Small intestine (tissue), 7 donors: ENCODE measurements around the gene HDAC4. TPM values are rescaled to one million over a fixed set of nuclear protein-coding genes. Genes with fewer than 3 reads are reported as not detected.
"Not testable (repeated sequence)": the region's sequence is repeated elsewhere in the genome, so short reads cannot be mapped to it uniquely, and the experiment has no call there.

ENCODE experiments used
- DNase-seq, 2 donors: peaks; one replicate each; pipeline versions ENCODE4 v3.0.0 to v3.0.0-alpha.2; 2013
- FAIRE-seq: peaks from 2 replicates; lab custom pipeline; 2012; peaks lifted over from hg19 to GRCh38; lab: Jason Lieb, UNC
- H3K27ac ChIP-seq, 3 donors: one replicate each; pipeline ENCODE4 v1.5.1; 2013; ENCODE audit warnings: low read length in 2 of 3, mild to moderate bottlenecking in 2 of 3, control low read depth in 1 of 3, inconsistent platforms in 1 of 3, low read depth in 1 of 3, moderate library complexity in 1 of 3
- H3K27me3 ChIP-seq, 3 donors: one replicate each; pipeline ENCODE4 v1.6.1; 2013; ENCODE audit warnings: low read length in 3 of 3, inconsistent platforms in 1 of 3; ENCODE audit not compliant: control insufficient read depth in 3 of 3, insufficient read depth in 3 of 3
- H3K36me3 ChIP-seq, 3 donors: one replicate each; pipeline ENCODE4 v1.6.1; 2013; ENCODE audit warnings: low read length in 3 of 3, inconsistent platforms in 1 of 3, low read depth in 1 of 3, mild to moderate bottlenecking in 1 of 3, moderate library complexity in 1 of 3; ENCODE audit not compliant: control insufficient read depth in 3 of 3, insufficient read depth in 2 of 3
- H3K4me1 ChIP-seq, 3 donors: one replicate each; pipeline ENCODE4 v1.6.1; 2013; ENCODE audit warnings: low read length in 2 of 3, inconsistent platforms in 1 of 3, low read depth in 1 of 3, mild to moderate bottlenecking in 1 of 3, moderate library complexity in 1 of 3; ENCODE audit not compliant: control insufficient read depth in 3 of 3, insufficient read depth in 2 of 3
- H3K4me3 ChIP-seq, 3 donors: one replicate each; pipeline ENCODE4 v1.5.1; 2013; ENCODE audit warnings: low read length in 3 of 3, control low read depth in 1 of 3, inconsistent platforms in 1 of 3, low read depth in 1 of 3, mild to moderate bottlenecking in 1 of 3, moderate library complexity in 1 of 3
- H3K9me3 ChIP-seq, 2 donors: one replicate each; pipeline ENCODE4 v1.6.1; 2013; ENCODE audit warnings: low read depth in 1 of 2, low read length in 1 of 2; ENCODE audit not compliant: control insufficient read depth in 2 of 2, insufficient read depth in 1 of 2
- WGBS, 3 donors: extraction: QIAGEN DNeasy Blood & Tissue Kit; methylation state at CpG; one replicate each; pipeline ENCODE4 v1.1.7; 2013; 5-methylcytosine and 5-hydroxymethylcytosine counted together
- polyA plus RNA-seq, 4 donors: library from polyadenylated mRNA; stranded (reverse) in 3 of 4; unstranded in 1 of 4; fragments of 200-250 nt in 3 of 4; fragments of 120-200 nt in 1 of 4; gene quantifications; one replicate each; pipeline versions ENCODE4 v1.2.1 to v1.2.3, GENCODE V29; 2013
- donor health status: healthy with polysubstance abuse.
- donor health status: control.
- donor health status: control.
- donor health status: Bipolar disorder and iron deficiency.
- donor health status: healthy.

Gene HDAC4
- polyA plus RNA-seq, 4 donors: 3.1 to 11.3 (median 5.9) TPM

DNA sequence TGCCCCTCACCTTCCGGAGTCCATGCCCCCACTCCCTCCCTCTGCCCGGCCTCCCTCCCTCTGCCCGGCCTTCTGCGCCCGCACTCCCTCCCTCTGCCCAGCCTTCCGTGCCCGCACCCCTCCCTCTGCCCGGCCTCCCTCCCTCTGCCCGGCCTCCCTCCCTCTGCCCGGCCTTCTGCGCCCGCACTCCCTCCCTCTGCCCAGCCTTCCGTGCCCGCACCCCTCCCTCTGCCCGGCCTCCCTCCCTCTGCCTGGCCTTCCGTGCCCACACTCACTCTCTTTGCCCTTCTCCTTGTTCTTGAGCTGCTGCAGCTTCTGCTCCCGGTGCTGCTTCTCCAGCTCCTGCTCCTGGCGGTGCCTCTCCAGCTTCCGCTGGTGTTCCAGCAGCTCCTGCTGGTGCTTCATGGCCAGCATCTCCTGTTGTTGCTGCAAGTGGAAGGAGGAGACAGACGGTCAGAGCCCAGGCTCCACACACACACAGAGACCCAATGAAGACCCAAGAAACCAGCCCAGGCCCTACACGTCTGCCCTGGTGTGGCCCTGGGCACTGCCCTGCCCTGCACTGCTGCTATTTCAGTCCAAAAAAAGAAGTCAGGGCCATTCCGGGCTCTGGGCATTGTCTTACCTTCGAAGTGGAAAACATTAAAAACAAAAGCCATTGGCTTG, 224.5 kb downstream of the HDAC4 start:
- Histone ChIP-seq H3K9me3 (peaks cover 0 to 17% of the 10 kb centered on the region in 2 donors), H3K36me3 (peaks cover 2 to 50% (median 6%) of the 10 kb centered on the region in 3 donors)
- H3K27me3 ChIP-seq, FAIRE-seq, H3K27ac ChIP-seq, DNase-seq, H3K4me3 ChIP-seq, H3K4me1 ChIP-seq: not testable (repeated sequence)
- 89 to 98% (median 94%) methylated on average over 17 to 23 of the region's 23 CpGs for WGBS, 3 donors

DNA sequence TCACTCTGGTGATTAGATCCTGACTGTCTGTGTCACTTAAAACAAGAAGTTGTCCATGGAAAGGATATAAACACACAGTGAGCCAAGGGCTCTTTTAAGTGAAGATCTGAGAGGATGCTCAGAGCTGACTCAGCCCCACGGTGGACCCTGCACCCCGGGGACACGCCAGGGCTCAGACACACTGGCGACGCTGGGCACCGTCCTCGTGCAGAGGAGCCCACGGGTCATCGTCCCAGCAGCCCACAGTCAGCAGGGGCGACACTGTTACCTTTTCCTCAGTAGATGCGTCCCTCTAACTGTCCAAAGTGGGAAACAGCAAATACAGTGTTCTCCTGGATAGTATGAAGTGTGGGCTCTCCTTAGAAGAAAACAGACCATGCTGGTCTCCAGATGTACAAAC, 225.6 kb downstream of the HDAC4 start:
- FAIRE-seq: no peak
- Histone ChIP-seq H3K27ac (no peak overlapping the region), H3K9me3 (peaks cover 0 to 24% of the 10 kb centered on the region in 2 donors), H3K4me1 (no peaks in the 10 kb centered on the region), H3K27me3 (no peaks in the 10 kb centered on the region), H3K36me3 (peaks cover 2 to 44% (median 2%) of the 10 kb centered on the region in 3 donors), H3K4me3 (no peak overlapping the region)
- 97% methylated on average over 11 of the region's 11 CpGs for WGBS, 3 donors
- DNase-seq: no peak

DNA sequence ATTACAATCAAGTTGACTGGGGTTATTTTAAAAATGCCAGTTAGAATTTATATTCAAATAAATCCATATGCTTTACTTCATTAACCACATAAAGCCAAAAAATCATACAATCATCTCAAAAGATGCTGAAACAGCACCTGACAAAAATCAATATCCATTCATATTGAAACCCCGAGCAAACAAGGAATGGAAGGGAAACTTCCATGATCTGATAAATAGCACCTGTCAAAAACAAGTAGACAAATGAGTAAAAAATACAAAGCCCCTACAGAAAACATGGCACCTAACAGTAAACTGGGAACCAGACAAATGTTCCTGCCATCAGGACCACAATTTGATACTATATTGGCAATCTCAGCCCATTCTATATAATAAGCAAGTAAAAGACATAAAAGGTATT, 227.5 kb downstream of the HDAC4 start:
- WGBS, 3 donors: 83 to 91% (median 91%) methylated on average over 1 of the region's 1 CpG
- Histone ChIP-seq H3K4me3 (no peak overlapping the region), H3K27me3 (no peaks in the 10 kb centered on the region), H3K27ac (no peak overlapping the region), H3K4me1 (no peaks in the 10 kb centered on the region), H3K9me3 (peaks cover 0 to 24% of the 10 kb centered on the region in 2 donors), H3K36me3 (peaks cover 2 to 37% (median 2%) of the 10 kb centered on the region in 3 donors)
- no peak for FAIRE-seq
- DNase-seq: no peak

DNA sequence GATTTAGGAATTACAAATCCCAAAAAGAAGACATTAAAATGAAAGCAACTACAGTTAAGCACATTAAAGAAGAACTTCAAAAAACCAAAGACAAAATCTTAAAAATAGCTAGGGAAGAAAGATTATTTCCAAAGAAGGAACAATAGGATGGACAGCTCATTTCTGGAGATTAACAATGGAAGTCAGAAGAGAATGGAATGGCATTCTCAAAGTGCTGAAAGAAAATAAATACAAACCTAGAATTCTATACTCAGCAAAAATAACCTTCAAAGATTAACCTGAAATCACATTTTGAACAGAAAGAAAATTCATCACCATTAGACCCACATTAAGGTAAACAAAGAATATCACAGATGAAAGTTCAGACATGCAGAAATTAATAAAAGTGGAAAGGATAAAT, 229.2 kb downstream of the HDAC4 start:
- Histone ChIP-seq H3K9me3 (peaks cover 0 to 15% of the 10 kb centered on the region in 2 donors), H3K36me3 (peaks cover 0 to 35% (median 2%) of the 10 kb centered on the region in 3 donors), H3K4me1 (no peaks in the 10 kb centered on the region), H3K27ac (no peak overlapping the region), H3K4me3 (no peak overlapping the region), H3K27me3 (no peaks in the 10 kb centered on the region)
- DNase-seq (no peak), FAIRE-seq (no peak)

DNA sequence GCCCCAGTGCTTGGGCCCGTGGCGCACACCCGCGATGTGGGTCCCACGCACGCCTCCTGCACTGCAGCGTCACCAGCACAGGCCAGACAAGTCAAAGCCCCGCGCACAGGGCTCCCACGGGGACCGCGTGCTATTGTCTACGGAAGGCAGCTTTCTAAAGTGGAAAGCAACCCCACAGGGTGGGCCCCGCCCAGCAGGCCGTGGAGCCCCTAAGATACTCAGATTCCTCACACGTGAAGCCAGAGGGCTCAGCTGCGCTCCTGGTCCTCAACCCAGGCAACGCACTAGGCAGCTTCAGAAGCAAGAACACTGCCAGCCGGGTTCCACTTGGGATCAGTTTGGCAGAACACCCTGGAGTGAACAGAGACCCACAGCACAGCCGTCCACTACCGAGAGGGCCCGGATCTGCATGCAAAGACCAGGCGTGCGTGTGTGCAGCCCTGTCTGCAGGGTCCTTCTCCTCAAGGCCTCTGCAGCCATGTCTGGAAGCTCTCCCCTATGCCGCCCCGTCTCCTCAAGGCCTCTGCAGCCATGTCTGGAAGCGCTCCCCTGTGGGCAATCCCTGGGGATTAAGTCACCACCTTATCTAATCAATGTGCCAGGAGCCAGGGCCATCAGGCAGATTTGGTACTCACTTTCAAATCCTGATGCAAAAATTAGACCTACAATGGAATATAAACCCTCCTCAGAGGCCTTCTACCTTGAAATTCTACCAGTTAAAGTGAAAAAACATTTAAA, 231.3 kb downstream of the HDAC4 start:
- Histone ChIP-seq H3K27ac (no peak overlapping the region), H3K27me3 (no peaks in the 10 kb centered on the region), H3K4me1 (no peaks in the 10 kb centered on the region), H3K9me3 (peaks cover 0 to 7% of the 10 kb centered on the region in 2 donors), H3K4me3 (no peak overlapping the region), H3K36me3 (peaks cover 0 to 30% (median 0%) of the 10 kb centered on the region in 3 donors)
- DNase-seq (no peak), FAIRE-seq (no peak)
- 96 to 99% (median 97%) methylated on average over 27 of the region's 27 CpGs for WGBS, 3 donors

DNA sequence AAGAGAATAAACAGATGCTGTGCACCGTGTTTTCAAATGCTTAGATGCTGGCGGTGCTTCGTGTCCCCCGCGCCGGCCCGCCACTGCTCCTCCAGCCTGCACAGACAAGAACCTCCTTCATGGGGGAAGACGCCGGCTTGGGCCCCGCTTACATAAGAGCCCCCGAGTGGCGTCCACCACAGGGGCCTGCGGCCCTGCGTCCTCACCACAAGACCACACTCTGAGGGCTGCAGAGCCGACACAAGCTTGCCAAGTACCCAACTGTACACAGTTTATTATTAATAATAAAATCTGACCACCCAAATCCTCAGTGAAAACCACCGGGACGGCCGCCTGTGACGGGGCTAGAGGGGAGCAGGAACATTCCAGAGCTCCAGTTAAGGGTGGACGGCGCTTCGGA, 232.2 kb downstream of the HDAC4 start:
- WGBS, 3 donors: 81 to 98% (median 94%) methylated on average over 22 of the region's 22 CpGs
- Histone ChIP-seq H3K9me3 (peaks cover 0 to 7% of the 10 kb centered on the region in 2 donors), H3K27ac (no peak overlapping the region)

DNA sequence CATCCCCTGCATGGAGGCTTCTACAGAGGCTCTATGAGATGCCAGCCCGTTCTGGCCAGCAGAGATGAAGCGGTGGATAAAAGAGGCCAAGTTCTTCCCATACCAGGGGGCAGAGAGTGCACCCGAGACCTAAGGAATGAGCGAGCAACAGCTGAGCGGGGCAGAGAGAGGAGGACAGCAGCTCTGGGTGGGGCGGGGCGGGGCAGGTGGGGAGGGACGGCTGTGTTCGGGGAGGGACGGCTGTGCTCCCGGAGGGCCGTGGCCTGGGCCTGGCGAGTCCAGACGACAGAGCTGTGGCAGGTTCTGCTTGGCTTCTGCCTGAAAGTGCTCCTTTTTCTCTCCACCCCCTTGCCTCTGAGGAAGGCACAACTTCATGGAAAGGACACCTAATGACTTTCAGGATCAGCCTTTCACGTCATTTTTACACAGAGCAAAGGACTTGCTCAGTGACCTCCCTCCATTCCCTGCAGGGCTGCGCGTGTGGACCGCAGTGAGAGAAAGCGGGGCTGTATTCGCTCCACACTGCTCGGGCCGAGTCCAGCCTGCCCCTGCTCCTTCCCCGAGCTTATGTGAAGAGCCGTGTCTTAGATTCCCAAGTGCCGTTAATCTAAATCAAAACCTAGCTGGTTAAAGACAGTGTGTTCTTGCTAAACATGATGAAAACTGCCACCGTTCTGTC, 232.9 kb downstream of the HDAC4 start:
- H3K36me3 ChIP-seq: peaks cover 0 to 44% (median 3%) of the 10 kb centered on the region in 3 donors
- 87 to 93% (median 90%) methylated on average over 24 to 26 of the region's 26 CpGs for WGBS, 3 donors

More for the DNA sequence above, 232.2 kb downstream of the HDAC4 start:
- Histone ChIP-seq H3K4me1 (no peaks in the 10 kb centered on the region), H3K27me3 (no peaks in the 10 kb centered on the region), H3K36me3 (peaks cover 0 to 37% (median under 1%) of the 10 kb centered on the region in 3 donors), H3K4me3 (no peak overlapping the region)
- DNase-seq (no peak), FAIRE-seq (no peak)

DNA sequence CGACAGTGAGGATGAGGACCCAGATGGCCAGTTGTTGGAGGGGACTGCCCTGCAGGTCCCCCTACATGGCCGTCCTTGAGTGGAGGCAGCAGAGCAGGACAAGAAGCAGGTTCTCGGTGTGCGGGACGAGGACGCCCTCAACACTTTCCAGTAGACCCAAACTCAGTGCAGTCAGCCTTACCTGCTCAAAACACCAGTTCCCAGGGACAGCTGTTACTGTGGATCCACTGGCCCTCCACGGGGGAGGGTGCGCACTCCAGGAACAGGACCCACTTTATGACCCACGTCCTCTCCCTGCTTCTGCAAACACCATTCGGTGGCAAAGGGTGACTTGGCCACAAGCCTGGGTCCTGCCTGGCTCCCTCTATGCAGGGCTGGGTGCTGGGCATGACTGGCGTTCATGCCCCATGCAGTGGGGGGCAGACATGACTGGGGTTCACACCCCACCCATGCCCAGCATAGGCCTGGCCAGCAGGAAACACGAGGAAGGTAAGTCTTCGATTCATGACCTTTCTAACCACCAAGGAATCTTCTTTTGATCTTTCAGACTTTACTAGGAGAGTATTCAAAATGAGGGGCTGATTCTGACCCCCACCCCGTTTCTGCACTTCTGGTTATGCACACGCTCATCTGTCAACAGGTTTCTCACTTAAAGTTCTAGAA, 233.7 kb downstream of the HDAC4 start:
- no peaks in the 10 kb centered on the region for H3K27me3 ChIP-seq
- peaks cover 0 to 52% (median 3%) of the 10 kb centered on the region in 3 donors for H3K36me3 ChIP-seq
- no peak overlapping the region for H3K4me3 ChIP-seq
- H3K27ac ChIP-seq: no peak overlapping the region
- no peak for DNase-seq
- 90 to 93% (median 90%) methylated on average over 15 of the region's 15 CpGs for WGBS, 3 donors
- FAIRE-seq: no peak
- H3K9me3 ChIP-seq: peaks cover 0 to 7% of the 10 kb centered on the region in 2 donors
- no peaks in the 10 kb centered on the region for H3K4me1 ChIP-seq

More for the DNA sequence above, 232.9 kb downstream of the HDAC4 start:
- Histone ChIP-seq H3K27me3 (no peaks in the 10 kb centered on the region), H3K9me3 (peaks cover 0 to 7% of the 10 kb centered on the region in 2 donors), H3K4me1 (no peaks in the 10 kb centered on the region), H3K27ac (no peak overlapping the region), H3K4me3 (no peak overlapping the region)
- DNase-seq (no peak), FAIRE-seq (no peak)
